D341Med (cell line): ENCODE data around the gene PTBP3.
"Not testable (repeated sequence)": the region's sequence is repeated elsewhere in the genome, so short reads cannot be mapped to it uniquely, and the experiment has no call there.

ENCODE experiments used
- DNase-seq: peaks from one replicate; pipeline ENCODE4 v3.0.0; 2012; ENCODE audit warnings: low spot score

The PTBP3 gene

DNA sequence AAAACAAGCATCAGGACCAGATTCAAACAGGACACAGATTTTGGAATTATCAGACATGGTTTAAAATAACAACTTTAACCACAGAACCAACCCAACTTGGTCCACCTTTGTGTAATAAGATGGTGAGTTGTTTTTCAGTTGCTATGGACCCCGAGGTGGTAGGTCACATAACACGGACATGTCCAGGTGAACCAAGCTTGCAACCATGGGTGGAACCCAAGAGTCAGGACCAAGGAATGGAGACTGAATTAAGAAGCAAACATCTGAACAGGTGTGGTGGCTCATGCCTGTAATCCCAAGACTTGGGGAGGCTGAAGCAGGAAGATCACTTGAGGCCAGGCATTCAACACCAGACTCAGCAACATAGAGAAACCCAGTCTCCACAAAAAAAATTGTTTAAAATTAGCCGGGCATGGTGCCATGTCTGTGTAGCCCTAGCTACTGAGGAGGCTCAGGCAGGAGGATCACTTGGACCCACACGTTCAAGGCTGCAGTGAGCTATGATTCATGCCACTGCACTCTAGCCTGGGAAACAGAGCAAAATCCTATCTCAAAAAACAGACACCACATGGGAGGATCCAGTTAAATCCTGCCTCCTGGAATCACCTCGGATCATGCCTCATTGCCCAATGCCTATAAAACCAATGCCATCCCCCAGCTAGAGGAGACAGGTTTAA, 10.6 kb downstream of the PTBP3 start:
- DNase-seq: no peak

DNA sequence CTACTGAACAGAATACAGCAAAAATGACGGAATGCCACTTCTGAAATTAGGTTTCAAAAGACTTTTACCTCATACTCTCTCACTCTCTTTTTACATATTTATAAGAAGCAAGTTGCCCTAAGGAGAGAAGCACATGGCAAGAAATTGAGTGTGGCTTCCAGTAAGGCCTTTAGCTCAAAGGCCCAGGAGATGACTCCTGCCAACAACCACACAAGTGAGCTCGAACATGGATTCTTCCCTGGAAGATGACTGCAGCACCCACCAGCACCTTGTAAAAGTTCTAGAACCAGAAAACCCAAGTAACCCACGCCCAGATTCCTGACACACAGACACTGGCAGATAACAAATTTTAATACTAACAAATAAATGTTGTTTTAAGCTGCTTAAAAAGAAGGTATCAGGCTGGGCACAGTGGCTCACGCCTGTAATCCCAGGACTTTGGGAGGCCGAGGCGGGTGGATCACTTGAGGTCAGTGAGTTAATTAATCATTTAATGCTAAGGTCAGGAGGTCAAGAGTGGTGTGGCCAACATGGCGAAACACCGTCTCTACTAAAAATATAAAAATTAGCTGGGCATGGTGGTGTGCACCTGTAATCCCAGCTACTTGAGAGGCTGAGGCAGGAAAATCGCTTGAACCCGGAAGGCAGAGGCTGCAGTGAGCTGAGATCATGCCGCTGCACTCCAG, 17.0 kb downstream of the PTBP3 start:
- no peak for DNase-seq

DNA sequence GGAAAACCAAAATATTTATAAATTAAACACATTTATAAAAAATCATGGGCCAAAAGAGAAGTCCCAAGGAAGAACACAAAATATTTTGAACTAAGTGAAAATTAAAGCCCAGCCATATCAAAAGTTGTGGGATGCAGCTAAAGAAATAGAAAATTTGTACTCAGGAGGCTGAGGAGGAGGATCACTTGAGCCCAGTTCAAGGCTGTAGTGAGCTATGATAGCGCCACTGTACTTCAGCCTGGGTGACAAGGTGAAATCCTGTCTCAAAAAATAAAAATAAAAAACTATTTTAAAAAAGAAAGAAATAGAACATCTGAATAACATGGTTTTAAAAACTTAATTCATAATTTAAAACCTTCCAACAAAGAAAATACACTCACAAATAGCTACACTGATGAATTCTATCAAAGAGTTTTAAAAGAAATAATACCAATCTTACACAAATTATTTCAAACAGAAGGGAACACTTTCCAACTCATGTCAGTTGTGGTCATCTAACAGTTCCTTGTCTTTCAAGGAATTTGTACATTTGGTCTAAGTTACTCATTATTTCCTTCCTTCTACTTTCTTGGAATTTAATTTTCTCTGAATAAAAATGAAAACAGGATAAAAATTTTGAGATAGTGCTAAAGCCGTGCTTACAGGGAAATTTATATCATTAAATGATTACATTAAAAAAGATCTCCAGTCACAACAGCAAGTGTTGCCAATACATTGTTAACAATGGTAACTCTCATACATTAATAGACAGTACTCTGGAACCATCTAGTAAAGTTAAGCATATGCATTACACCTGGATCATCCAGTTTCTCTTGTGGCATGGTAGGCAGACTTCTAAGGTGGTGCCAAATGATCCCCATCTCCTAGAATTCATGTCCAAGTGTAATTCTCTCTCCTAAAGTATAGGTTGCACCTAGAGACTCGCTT, 17.8 kb downstream of the PTBP3 start:
- no peak for DNase-seq

DNA sequence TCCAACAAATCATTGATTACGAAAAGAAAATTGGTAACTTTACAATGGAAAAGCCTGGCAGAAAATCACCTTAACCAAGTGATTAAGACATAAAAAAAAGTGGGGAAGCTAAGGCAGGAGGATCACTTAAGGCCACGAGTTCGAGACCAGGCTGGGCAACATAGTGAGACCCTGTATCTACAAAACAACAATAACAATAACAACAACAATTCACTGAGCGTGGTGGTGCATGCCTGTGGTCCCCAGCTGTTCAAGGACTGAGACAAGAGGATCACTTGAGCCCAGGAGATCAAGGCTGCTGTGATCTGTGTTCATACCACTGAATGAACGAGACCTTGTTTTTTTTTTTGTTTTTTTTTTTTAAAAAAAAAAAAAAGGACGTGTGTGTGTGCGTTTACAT, 21.3 kb downstream of the PTBP3 start:
- DNase-seq: no peak

DNA sequence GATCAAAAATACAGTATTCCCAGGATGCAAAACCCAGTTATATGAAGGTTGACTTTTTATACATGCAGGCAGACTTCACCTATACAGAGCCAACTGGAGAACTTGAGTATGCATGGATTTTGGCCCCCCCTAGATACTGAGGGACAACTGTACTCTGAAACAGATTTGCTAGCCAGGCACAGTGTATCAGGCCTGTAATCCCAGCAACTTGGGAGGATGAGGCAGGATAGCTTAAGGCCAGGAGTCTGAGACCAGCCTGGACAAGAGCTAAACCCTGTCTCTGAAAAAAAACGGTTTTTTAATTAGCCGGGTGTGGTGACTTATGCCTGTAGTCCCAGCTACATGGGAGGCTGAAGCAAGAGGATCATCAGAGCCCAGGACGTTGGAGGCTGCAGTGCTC, 21.9 kb downstream of the PTBP3 start:
- no peak for DNase-seq

DNA sequence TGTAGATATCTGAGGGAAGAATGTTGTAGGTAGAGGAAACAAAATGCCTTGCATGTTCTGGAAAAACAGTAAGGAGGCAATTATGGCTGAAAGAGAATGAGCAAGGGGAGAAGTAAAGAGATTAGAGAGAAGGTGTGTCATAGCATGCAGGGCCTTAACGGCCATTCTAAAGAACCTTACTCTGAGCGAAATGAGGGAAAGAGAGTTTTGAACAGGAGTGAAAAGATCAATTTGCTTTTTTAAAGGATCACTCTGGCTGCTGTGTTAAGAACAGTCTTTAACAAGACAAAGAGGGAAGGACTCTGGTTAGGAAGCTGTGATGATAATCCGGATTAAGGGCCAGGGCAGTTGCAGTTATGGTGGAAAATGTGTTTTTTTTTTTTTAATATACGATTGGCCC, 22.6 kb downstream of the PTBP3 start:
- peak; percentile 45 for DNase-seq

DNA sequence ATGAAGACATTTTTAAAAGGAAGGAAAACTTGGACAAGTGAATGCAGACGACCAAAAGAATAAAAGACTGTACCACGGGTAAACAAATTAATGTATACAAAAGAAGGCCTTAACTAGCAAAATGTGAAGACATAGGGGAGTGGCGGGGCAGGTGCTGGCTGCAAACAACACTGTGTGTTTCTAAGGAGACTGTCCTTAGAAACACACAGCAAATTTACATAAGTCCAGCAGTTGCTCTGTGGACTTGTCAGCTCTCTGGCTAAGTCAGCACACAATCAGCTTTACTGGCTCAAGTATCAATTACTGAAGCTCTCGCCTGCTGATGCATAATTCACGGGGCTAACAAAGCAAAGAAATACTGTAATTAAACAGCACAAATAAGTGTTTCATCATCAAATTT, 24.8 kb downstream of the PTBP3 start:
- DNase-seq: peak; percentile 60

DNA sequence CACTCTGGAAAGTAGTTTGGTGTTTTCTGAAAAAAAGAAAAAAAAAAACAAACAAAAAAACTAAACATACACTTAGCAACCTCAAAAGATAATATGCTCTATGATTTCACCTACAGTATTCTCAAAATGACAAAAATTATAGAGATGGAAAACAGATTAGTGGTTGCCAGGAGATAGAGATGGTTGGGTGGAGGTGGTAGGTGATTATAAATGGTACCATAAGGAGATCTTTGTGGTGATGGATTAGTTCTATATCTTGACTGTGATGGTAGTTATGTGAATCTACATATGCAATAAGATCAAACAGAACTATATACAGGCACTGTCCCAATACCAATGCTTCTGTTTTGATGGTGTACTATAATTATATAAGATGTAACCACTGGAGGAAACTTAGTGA, 32.0 kb downstream of the PTBP3 start:
- DNase-seq: no peak

DNA sequence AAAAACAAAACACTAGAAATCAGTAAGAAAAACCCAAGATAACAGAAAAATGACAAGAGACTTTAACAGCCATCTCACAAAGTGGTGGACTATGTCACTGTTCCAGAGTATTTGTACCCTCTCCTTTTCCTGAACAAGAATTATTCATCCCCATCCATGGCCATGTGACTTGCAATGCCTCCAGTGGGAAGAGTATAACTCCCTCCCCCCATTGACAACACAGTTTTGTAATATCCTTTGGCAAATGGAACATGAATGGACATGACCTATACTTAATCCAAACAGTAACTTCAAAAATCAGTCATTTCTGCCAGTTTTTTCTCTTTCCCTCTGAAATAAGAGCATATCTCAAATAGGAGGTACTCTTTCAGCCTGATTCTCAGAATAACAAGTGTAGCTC, 33.9 kb downstream of the PTBP3 start:
- no peak for DNase-seq

DNA sequence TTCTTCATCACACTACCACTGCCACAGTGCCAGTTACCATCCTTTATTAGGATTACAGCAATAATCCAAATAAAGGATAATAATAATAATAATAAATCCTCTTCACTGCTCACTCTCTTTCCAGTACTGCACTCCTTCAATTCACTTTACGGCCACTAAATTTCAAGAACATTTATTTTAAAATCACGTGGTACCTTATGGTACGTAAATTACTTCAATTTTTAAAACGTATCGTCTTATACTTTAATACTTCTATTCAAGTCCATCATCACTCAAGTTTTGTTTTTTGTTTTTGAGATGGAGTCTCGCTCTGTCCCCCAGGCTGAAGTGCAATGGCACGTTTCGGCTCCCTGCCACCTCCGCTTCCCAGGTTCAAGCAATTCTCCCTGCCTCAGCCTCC, 36.5 kb downstream of the PTBP3 start:
- no peak for DNase-seq

DNA sequence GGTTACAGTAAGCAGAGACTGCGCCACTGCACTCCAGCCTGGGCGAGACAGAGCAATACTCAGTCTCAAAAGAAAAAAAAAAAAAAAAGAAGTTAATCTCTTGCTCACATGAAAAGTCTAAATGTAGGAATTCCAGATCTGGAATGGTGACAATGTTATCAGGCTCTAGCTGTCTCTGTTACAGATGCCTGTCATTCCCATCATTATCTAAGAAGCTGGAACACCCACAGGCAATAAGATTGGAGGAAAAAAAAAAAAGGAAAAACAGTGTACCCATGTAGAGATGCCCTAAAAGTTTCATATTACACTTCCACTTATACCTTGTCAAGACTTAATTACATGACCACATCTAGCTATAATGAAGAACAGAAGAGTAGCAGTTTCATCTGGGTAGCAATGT, 38.2 kb downstream of the PTBP3 start:
- DNase-seq: no peak

DNA sequence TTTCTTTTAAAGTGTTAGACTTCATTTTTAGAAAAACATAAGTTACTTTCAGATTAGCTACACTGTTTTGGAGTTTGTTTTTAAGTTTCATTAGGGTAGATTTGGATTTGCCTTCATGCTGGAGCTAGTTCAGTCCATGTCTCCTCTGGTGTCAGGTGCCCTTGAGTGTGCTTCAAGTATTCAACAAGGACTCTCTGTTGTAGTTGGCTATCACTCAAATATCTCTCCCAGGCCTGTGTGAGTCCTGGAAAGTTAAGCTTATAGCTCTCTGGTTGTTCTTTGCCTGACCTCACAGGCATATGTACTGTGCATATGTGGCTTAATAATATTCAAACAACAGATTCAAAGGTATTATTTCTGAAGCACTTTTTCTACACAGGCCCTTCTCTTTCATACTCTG, 45.4 kb downstream of the PTBP3 start:
- DNase-seq: no peak

DNA sequence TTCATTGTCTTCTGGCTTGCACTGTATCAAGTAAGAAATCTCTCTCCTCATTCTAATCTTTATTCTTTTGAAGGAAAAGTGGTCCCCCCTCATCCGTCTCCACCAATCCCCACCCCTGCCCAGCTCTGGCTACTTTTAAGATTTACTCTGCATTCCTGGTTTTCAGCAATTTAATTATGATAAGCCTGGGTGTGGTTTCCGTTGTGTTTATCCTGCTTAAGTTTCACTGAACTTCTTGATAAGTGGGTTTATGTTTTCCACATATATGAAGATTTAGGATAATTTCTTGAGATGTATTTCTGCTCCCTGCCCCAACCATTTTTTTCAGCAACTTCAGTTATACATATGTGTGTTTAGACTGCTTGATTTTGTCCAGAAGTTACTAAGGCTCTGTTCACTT, 46.5 kb downstream of the PTBP3 start:
- no peak for DNase-seq

DNA sequence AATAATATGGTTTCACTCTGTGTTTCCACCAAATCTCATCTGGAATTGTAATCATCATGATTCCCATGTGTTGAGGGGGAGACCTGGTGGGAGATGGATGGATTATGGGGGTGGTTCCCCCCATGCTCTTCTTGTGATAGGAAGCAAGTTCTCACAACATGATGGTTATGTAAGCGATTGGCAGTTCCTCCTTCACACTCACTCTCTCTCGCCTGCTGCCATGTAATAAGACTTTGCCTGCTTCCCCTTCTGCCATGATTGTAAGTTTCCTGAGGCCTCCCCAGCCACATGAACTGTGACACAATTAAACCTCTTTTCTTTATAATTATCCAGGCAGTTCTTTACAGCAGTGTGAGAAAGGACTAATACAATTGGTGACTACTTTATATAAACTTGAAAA, 48.4 kb downstream of the PTBP3 start:
- no peak for DNase-seq

DNA sequence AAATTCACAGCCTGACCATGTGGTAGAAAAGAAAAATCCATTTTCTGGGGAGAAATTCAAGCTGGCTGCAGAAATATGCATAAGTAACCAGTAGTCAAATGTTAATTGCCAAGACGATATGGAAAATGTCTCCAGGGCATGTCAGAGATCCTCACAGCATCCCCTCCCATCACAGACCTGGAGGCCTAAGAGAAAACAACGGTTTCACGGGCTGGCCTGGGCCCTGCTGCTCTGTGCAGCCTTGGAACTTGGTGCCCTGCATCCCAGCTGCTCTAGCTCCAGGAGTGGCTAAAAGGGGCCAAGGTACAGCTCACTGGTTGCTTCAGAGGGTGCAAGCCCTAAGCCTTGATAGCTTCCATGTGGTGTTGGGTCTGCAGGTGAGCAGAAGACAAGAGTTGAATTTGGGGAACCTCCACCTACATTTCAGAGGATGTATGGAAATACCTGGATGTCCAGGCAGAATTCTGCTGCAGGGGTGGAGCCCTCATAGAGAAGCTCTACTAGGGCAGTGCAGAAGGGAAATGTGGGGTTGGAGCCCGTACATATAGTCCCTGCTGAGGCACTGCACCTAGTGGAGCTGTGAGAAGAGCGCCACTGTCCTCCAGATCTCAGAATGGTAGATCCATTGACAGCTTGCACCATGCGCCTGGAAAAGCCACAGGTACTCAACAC, 49.7 kb downstream of the PTBP3 start:
- DNase-seq: no peak

DNA sequence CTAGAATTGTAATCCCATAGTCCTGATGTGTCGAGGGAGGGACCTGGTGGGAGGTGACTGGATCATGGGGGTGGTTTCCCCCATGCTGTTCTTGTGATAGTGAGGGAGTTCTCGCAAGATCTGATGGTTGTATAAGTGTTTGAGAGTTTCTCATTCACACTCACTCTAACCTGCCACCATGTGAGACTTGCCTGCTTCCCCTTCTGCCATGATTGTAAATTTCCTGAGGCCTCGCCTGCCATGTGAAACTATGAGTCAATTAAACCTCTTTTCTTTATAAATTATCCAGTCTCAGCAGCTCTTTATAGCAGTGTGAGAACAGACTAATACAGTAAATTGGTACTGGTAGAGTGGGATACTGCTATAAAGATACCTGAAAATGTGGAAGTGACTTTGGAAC, 50.6 kb downstream of the PTBP3 start:
- DNase-seq: not testable (repeated sequence)

DNA sequence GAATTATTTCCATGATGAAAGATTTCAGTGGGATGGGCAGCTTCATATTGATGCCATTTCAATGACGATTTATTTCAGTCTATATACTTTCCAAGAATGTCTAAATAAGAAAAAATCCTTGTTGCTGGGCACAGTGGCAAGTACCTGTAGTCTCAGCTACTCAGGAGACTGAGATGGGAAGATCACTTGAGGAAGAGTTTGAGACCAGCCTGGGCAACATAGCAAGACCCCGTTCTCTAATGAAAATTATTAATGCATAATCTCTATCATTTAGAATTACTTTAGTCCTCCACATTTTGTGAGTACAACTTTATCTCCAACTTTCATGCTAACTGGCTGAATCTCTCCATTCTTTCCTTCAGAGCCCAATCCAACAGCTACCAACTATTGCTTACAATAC, 52.5 kb downstream of the PTBP3 start:
- no peak for DNase-seq

DNA sequence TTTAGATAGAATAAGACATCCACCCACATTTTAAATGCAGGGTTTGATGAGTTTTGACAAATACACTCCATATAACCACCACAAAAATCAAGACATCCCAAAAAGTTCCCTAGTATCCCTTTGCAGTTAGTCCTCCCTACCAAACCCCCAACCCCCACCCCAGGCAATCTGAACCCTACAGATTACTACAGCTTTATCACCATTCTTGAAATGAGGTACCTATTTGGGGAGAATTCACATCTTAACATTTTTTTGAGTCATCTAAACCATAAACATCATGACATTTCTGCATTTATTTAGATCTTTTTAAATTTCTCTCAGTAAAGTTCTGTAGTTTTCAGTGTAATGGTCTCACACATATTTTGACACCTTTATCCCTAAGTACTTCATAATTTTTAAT, 53.9 kb downstream of the PTBP3 start:
- DNase-seq: no peak

DNA sequence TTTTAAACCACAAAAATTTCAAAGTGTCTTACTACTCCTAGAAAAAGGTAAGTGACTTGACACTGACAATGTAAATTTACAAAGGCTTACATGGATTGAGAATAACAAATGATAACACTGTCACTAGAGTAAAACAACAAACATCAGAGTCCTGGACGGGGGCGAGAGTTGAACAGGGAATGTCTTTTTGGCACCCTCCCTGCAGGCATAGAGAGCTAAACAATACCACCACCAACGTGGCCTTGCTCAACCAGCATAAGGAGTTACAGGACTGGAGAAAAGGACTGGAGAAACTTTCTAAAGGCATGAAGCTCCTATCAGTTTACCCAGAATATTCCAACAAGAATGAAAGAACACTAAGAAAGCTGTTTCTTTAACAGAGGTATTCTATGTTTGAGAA, 55.3 kb downstream of the PTBP3 start:
- DNase-seq: no peak

DNA sequence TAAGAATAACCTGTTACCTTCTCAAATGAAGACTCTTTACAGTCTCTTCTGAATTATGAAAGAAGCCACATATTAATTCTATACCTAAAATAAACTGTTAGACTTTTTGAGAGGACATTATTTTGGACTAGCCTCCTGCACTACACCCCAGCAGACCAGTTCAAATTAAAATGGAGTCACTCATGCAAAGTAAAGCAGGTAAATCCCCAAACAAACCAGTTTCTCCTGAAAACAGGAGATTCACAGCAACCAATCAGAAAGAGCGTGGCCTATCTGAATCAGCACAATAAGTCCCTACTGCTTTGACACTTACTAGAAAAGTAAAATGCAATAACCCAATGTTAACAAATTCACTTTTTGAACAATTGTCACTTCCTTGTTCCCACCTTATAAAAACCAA, 58.8 kb downstream of the PTBP3 start:
- DNase-seq: no peak

DNA sequence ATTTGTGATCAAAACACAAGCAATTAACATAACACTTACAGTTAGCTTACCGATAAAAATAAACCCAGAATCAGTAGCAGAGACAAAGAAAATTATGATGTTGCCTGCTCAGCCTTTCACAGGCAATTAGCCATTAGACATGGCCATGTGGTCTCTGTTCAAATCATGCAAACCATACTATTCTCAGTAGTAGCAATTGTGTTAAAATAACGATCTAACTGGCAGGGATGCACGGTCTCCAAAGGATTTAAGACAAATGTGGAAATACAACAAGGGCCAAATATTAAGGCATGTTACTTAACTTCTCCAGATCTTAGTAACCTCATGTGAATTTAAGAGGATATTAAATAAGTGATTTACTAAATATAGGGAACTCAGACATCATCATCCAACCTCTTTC, 59.5 kb downstream of the PTBP3 start:
- no peak for DNase-seq

DNA sequence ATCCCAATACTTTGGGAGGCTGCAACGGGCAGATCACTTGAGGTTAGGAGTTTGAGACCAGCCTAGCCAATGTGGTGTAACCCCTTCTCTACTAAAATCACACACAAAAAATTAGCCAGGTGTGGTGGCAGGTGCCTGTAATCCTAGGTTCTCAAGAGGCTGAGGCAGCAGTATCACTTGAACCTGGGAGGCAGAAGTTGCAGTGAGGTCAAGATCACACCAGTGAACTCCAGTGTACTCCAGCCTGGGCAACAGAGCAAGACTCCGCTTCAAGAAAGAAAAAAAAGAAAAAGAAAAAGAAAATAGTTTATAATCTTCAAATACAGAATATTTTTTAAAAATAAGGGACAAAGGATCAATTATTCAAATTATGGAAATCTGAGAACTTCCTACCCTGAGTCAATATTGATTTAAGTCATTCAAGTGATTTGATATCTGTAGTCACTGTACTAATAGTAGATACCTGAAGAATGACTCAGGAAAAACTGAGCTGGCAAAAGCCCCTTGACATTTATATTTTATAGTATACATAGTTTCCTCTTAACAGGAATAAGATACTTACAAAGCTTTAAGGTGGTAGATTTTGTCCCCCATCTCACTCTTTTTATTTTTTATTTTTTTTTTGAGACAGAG, 61.8 kb downstream of the PTBP3 start:
- no peak for DNase-seq
